Lung (tissue), 12 donors: Measurements from ENCODE around the gene JPH2. TPM values are rescaled to one million over a fixed set of nuclear protein-coding genes. Genes with fewer than 3 reads are reported as not detected.
"Not testable (repeated sequence)": the region's sequence is repeated elsewhere in the genome, so short reads cannot be mapped to it uniquely, and the experiment has no call there.

Source experiments
- ATAC-seq: fragments of 200-7000 bp; cut with Tn5 transposase; one replicate; pipeline ENCODE4 v1.9.1; 2020; ENCODE audit warnings: moderate number of reproducible peaks; ENCODE audit not compliant: insufficient read depth, low FRiP score
- DNase-seq, 3 donors: peaks; one replicate each; pipeline ENCODE4 v3.0.0-alpha.2; 2013 to 2017
- H3K27ac ChIP-seq, 2 donors: one replicate each; pipeline ENCODE4 v1.5.1; 2013; ENCODE audit warnings: mild to moderate bottlenecking in 2 of 2, moderate library complexity in 2 of 2, control low read depth in 1 of 2, inconsistent platforms in 1 of 2, low read depth in 1 of 2, low read length in 1 of 2
- H3K27me3 ChIP-seq, 3 donors: one replicate each; pipeline ENCODE4 v1.5.1; 2013; ENCODE audit warnings: low read length in 2 of 3; ENCODE audit not compliant: control insufficient read depth in 3 of 3, insufficient read depth in 3 of 3
- H3K36me3 ChIP-seq, 4 donors: one replicate each; pipeline ENCODE4 v1.5.1; 2013; ENCODE audit warnings: low read length in 4 of 4, mild to moderate bottlenecking in 1 of 4, moderate library complexity in 1 of 4; ENCODE audit not compliant: control insufficient read depth in 4 of 4, insufficient read depth in 4 of 4
- H3K4me1 ChIP-seq, 5 donors: one replicate each; pipeline ENCODE4 v1.5.1; 2013; ENCODE audit warnings: low read length in 5 of 5, mild to moderate bottlenecking in 2 of 5, moderate library complexity in 1 of 5; ENCODE audit not compliant: control insufficient read depth in 5 of 5, insufficient read depth in 5 of 5
- H3K4me3 ChIP-seq: one replicate; pipeline ENCODE4 v1.5.1; 2013; ENCODE audit warnings: mild to moderate bottlenecking, control low read depth, moderate library complexity
- H3K9ac ChIP-seq, 2 donors: one replicate each; pipeline ENCODE4 v1.5.1; 2013; ENCODE audit warnings: low read length in 2 of 2, control low read depth in 1 of 2; ENCODE audit not compliant: insufficient read depth in 1 of 2
- H3K9me3 ChIP-seq, 4 donors: one replicate each; pipeline ENCODE4 v1.5.1; 2013; ENCODE audit warnings: low read length in 3 of 4, mild to moderate bottlenecking in 1 of 4, moderate library complexity in 1 of 4; ENCODE audit not compliant: control insufficient read depth in 4 of 4, insufficient read depth in 3 of 4
- WGBS, 2 donors: extraction: QIAGEN DNeasy Blood & Tissue Kit; methylation state at CpG; one replicate each; pipeline ENCODE4 v1.1.7; 2013; 5-methylcytosine and 5-hydroxymethylcytosine counted together
- polyA plus RNA-seq, 2 donors: library from polyadenylated mRNA; stranded (reverse); fragments of 200-250 nt; gene quantifications; one replicate each; pipeline ENCODE4 v1.2.1, GENCODE V29; 2013
- total RNA-seq, 2 donors: library from RNA; depleted of rRNA in 1 of 2; stranded (reverse); fragments of >200 nt in 1 of 2; gene quantifications; one replicate each; pipeline ENCODE4 v1.2.1, GENCODE V29; 2014 to 2021
- TF ChIP-seq, protein P1 (sequence below): IDR thresholded peaks from 2 replicates; pipeline ENCODE4 v1.5.1; 2012; ENCODE audit warnings: mild to moderate bottlenecking; ENCODE audit errors: control extremely low read depth, extremely low read depth
- donor health status: control.
- donor health status: control.
- donor health status: Bipolar disorder and iron deficiency.
- donor health status: healthy.
- donor health status: DM: yes; HTN: yes; CAD: no.

JPH2 gene
- total and polyA plus RNA-seq, 4 donors: 2.5 to 9.2 (median 2.7) TPM

DNA sequence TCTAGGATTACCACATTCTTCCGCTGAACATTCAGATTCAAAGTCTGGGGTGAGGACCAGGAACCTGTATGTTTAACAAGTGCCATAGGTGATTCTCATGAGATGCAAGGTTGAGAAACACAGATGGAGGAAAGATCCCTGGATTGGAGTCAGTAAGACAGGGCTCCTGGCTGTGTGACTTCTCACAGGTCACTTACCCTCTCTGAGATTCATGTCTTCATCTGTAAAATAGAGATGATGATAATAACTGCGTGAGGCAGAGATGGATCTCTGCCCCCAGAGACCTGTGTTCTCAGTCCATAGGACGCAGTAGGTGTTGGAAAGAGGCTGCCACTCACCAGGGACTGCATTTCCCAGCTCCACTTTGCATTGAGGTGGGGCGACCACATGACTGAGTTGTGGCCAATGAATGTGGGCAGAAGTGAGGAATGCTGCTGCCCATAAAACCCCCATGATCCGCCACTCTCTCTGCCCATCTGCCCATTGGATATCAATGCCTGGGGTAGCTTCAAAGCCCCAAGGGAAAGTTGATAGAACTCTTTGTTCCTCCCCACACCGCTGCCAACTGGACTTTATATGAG lies 46.5 kb upstream of the JPH2 start:
- H3K27me3 ChIP-seq: no peaks in the 10 kb centered on the region
- TF ChIP-seq, protein P1, sequence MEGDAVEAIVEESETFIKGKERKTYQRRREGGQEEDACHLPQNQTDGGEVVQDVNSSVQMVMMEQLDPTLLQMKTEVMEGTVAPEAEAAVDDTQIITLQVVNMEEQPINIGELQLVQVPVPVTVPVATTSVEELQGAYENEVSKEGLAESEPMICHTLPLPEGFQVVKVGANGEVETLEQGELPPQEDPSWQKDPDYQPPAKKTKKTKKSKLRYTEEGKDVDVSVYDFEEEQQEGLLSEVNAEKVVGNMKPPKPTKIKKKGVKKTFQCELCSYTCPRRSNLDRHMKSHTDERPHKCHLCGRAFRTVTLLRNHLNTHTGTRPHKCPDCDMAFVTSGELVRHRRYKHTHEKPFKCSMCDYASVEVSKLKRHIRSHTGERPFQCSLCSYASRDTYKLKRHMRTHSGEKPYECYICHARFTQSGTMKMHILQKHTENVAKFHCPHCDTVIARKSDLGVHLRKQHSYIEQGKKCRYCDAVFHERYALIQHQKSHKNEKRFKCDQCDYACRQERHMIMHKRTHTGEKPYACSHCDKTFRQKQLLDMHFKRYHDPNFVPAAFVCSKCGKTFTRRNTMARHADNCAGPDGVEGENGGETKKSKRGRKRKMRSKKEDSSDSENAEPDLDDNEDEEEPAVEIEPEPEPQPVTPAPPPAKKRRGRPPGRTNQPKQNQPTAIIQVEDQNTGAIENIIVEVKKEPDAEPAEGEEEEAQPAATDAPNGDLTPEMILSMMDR: no peak
- 95 to 97% methylated on average over 6 of the region's 6 CpGs for WGBS, 2 donors
- H3K36me3 ChIP-seq: no peaks in the 10 kb centered on the region
- peaks cover 0 to 2% (median 0%) of the 10 kb centered on the region in 5 donors for H3K4me1 ChIP-seq
- no peak overlapping the region for H3K27ac ChIP-seq
- peaks cover 0 to 3% (median 0%) of the 10 kb centered on the region in 4 donors for H3K9me3 ChIP-seq
- H3K4me3 ChIP-seq: no peak overlapping the region
- no peak overlapping the region for H3K9ac ChIP-seq
- no peak for DNase-seq
- ATAC-seq: no peak

DNA sequence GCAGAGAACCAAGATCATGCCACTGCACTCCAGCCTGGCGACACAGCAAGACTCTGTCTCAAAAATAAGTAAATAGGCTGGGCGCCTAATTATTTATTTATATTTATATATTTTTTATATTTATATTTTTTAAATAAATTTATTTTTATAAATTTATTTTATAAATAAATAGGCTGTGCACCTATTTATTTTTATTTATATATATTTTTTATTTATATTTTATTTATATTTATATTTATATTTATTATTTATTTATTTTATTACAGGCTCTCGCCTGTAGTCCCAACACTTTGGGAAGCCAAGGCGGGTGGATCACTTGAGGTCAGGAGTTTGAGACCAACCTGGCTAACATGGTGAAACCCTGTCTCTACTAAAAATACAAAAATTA lies 45.5 kb upstream of the JPH2 start:
- not testable (repeated sequence) for H3K9ac ChIP-seq, H3K36me3 ChIP-seq, H3K27ac ChIP-seq, DNase-seq, H3K4me3 ChIP-seq, ATAC-seq, H3K9me3 ChIP-seq, H3K4me1 ChIP-seq, H3K27me3 ChIP-seq
- 84 to 97% methylated on average over 4 of the region's 4 CpGs for WGBS, 2 donors

DNA sequence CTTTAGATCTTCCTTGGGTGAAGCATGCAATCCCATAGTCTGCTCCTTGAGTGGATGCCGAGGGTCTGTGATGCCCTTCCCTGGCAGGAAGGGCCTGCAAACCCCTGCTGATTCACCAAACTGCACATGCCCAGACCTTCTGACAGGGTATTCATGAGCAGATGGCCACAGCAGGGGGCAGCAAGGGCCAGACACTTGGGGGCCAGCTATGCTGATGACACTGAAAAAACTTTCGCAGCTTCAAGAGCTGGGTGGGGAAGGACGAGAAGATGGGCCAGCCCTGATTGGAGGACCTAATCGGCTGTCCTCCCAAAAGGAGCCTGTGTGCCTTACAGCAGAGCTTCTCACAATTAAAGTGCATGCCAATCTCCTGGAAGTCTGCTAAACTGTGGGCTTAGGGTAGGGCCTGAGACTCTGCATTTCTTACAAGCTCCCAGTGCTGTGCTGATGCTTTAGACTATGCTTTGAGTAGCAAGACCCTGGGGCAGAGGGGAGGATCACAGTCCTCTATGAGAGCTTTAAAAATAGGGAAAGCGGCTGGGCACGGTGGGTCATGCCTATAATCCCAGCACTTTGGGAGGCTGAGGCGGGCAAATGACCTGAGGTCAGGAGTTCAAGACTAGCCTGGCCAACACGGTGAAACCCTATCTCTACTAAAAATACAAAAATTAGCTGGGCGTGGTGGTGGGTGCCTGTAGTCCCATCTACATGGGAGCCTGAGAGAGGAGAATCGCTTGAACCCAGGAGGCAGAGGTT lies 44.9 kb upstream of the JPH2 start:
- H3K36me3 ChIP-seq: no peaks in the 10 kb centered on the region
- DNase-seq (no peak), ATAC-seq (no peak)
- no peak overlapping the region for H3K4me3 ChIP-seq
- H3K9me3 ChIP-seq: peaks cover 0 to 3% (median 0%) of the 10 kb centered on the region in 4 donors
- H3K4me1 ChIP-seq: peaks cover 0 to 3% (median 0%) of the 10 kb centered on the region in 5 donors
- TF ChIP-seq, protein P1: no peak
- H3K27me3 ChIP-seq: no peaks in the 10 kb centered on the region
- 81 to 83% methylated on average over 10 of the region's 10 CpGs for WGBS, 2 donors
- no peak overlapping the region for H3K27ac ChIP-seq
- H3K9ac ChIP-seq: no peak overlapping the region

DNA sequence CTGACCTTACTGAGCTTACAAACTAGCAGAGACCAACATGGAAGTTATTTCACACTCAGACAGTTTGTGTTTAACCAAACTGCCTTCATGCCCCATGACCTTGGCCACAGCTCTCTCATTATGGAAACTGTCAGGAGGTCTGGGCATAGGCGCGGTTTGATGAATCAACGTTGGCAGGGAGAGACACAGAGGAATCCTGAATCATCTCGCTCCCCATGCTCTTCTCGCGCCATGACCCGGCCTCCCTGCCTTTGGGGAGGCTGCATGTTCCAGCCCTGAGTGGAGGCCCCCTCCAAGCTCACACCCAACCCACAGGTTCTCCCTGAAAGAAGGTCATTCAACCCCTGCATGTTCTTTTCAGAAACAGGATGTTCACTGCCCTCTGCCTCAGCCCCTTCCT lies 44.2 kb upstream of the JPH2 start:
- H3K4me3 ChIP-seq: no peak overlapping the region
- WGBS, 2 donors: 83 to 87% methylated on average over 7 of the region's 7 CpGs
- H3K9me3 ChIP-seq: peaks cover 0 to 3% (median 0%) of the 10 kb centered on the region in 4 donors
- H3K27ac ChIP-seq: no peak overlapping the region
- TF ChIP-seq, protein P1: no peak
- no peaks in the 10 kb centered on the region for H3K36me3 ChIP-seq
- H3K4me1 ChIP-seq: peaks cover 0 to 3% (median 0%) of the 10 kb centered on the region in 5 donors
- no peaks in the 10 kb centered on the region for H3K27me3 ChIP-seq
- DNase-seq (no peak), ATAC-seq (no peak)
- no peak overlapping the region for H3K9ac ChIP-seq
